22Rv1 (cell line): Measurements from ENCODE around the gene RC3H2.

Experiments
- ZFX ChIP-seq: fragments of 450-650 bp; IDR thresholded peaks from 2 replicates; pipeline ENCODE4 v1.6.1; 2017; ENCODE audit warnings: antibody characterized with exemption, borderline replicate concordance
- TF ChIP-seq, protein P1 (sequence below): fragments of 450-650 bp; IDR thresholded peaks from 2 replicates; pipeline ENCODE4 v1.5.1; 2017; ENCODE audit warnings: mild to moderate bottlenecking

DNA sequence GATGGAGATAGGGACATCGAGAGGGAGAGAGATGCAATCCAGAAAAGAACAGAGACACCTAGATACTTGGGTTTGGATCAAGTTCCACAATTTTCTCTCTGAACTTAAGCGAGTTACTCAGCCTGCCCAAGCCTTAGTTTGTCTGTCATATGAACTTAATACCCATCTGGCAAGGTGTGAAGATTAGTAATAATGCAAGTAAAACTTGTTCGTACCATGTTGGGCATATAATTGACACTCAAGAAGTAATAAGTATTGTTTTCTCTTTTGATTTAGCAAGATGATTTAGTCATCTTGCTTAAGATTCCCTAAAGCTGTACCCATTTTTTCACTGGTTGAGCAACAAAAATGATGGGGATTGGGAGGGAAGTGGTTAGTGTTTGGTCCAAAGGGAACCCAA lies 43.2 kb upstream of the RC3H2 start:
- TF ChIP-seq, protein P1, sequence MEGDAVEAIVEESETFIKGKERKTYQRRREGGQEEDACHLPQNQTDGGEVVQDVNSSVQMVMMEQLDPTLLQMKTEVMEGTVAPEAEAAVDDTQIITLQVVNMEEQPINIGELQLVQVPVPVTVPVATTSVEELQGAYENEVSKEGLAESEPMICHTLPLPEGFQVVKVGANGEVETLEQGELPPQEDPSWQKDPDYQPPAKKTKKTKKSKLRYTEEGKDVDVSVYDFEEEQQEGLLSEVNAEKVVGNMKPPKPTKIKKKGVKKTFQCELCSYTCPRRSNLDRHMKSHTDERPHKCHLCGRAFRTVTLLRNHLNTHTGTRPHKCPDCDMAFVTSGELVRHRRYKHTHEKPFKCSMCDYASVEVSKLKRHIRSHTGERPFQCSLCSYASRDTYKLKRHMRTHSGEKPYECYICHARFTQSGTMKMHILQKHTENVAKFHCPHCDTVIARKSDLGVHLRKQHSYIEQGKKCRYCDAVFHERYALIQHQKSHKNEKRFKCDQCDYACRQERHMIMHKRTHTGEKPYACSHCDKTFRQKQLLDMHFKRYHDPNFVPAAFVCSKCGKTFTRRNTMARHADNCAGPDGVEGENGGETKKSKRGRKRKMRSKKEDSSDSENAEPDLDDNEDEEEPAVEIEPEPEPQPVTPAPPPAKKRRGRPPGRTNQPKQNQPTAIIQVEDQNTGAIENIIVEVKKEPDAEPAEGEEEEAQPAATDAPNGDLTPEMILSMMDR, result no peak
- no peak for TF ChIP-seq ZFX
